OCI-LY7 (cell line): Measurements from ENCODE around the gene RTP2.

ENCODE experiments used
- EZH2phosphoT487 ChIP-seq: fragments of 200-600 bp; sonication (generic); IDR thresholded peaks from 2 replicates; pipeline ENCODE4 v1.6.1; 2018; ENCODE audit warnings: low read depth, borderline replicate concordance, mild to moderate bottlenecking, mixed run types, antibody characterized with exemption, low read length, moderate library complexity, mixed read lengths
- TF ChIP-seq, protein P1 (sequence below): fragments of 200-600 bp; sonication (generic); conservative IDR thresholded peaks from 2 replicates; pipeline ENCODE4 v1.5.1; 2014; ENCODE audit warnings: mild to moderate bottlenecking, antibody characterized with exemption, low read length, moderate library complexity, mixed read lengths

DNA sequence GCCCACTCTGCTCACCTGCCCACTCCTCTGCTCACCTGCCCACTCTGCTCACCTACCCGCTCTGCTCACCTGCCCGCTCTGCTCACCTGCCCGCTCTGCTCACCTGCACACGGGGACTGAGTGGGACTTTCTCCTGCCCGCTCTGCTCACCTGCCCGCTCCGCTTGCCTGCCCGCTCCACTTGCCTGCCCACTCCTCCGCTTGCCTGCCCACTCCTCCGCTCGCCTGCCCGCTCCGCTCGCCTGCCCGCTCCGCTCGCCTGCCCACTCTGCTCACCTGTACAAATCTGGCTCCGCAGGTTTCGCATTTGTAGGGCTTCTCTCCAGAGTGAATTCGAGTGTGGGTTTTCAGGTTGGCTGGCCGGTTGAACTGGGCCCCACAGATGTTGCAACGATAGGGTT lies 22.9 kb upstream of the RTP2 start:
- TF ChIP-seq, protein P1, sequence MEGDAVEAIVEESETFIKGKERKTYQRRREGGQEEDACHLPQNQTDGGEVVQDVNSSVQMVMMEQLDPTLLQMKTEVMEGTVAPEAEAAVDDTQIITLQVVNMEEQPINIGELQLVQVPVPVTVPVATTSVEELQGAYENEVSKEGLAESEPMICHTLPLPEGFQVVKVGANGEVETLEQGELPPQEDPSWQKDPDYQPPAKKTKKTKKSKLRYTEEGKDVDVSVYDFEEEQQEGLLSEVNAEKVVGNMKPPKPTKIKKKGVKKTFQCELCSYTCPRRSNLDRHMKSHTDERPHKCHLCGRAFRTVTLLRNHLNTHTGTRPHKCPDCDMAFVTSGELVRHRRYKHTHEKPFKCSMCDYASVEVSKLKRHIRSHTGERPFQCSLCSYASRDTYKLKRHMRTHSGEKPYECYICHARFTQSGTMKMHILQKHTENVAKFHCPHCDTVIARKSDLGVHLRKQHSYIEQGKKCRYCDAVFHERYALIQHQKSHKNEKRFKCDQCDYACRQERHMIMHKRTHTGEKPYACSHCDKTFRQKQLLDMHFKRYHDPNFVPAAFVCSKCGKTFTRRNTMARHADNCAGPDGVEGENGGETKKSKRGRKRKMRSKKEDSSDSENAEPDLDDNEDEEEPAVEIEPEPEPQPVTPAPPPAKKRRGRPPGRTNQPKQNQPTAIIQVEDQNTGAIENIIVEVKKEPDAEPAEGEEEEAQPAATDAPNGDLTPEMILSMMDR, result no peak
- no peak for TF ChIP-seq EZH2phosphoT487
